Nephron progenitor cell (in vitro differentiated cells): ENCODE results near the gene ALPK1.

Source experiments
- DNase-seq: peaks from one replicate; pipeline ENCODE4 v3.0.0; 2021
- H3K27ac Mint-ChIP-seq: 2 replicates; pipeline ENCODE4 v1.8.0; 2021; ENCODE audit warnings: mild to moderate bottlenecking, moderate library complexity, mixed read lengths
- H3K27me3 Mint-ChIP-seq: 2 replicates; pipeline ENCODE4 v1.8.0; 2021; ENCODE audit warnings: mild to moderate bottlenecking, low read depth, mixed read lengths; ENCODE audit not compliant: poor library complexity
- H3K36me3 Mint-ChIP-seq: 2 replicates; pipeline ENCODE4 v1.8.0; 2021; ENCODE audit warnings: low read depth, mixed read lengths
- H3K4me1 Mint-ChIP-seq: 2 replicates; pipeline ENCODE4 v1.8.0; 2021; ENCODE audit warnings: mixed read lengths
- H3K4me3 Mint-ChIP-seq: 2 replicates; pipeline ENCODE4 v1.8.0; 2021; ENCODE audit warnings: mild to moderate bottlenecking, moderate library complexity, mixed read lengths
- H3K9me3 Mint-ChIP-seq: 2 replicates; pipeline ENCODE4 v1.8.0; 2021; ENCODE audit warnings: mild to moderate bottlenecking, moderate library complexity, mixed read lengths
- TF ChIP-seq, protein P1 (sequence below): fragments of 200-600 bp; sonication (generic); IDR thresholded peaks from 2 replicates; pipeline ENCODE4 v1.5.0; 2021; ENCODE audit warnings: antibody characterized with exemption

Gene ALPK1

DNA sequence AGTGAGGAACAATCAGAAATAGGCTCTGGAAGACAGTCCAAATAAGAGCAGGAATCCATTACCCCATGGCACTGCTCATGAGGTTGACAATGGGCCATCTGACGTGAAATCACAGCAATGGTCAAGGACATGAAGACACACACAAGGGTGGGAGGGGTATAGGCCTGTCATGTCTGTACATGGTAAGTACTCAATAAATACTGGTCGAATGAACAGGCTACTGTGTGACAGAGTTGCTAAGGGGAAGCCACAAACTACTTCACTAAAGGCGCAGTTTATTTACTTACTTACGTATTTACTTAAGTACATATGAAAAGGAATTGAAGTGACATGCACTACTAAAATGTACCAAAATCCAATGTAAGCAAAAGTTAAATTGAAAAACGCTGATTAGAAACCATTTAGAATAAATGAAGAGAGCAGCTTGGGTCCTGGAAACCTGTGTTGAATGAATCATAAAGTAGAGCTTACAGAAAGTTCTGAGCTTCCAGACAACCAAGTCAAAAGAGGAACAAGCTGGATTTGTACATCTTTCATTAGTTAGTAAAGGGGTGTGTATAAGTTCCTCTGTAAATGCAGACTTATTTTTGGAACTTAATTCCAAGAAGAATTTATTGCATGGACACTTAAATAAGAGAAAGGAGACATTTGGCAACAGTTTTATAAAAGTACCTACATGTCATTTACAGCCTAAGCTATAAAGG, 32.7 kb downstream of the ALPK1 start:
- Mint-ChIP-seq H3K4me1 (peaks cover 14% of the 10 kb centered on the region), H3K27me3 (peaks cover 25% of the 10 kb centered on the region), H3K36me3 (no peaks in the 10 kb centered on the region), H3K4me3 (no peak overlapping the region), H3K27ac (no peak overlapping the region), H3K9me3 (no peaks in the 10 kb centered on the region)
- no peak for DNase-seq
- TF ChIP-seq, protein P1, sequence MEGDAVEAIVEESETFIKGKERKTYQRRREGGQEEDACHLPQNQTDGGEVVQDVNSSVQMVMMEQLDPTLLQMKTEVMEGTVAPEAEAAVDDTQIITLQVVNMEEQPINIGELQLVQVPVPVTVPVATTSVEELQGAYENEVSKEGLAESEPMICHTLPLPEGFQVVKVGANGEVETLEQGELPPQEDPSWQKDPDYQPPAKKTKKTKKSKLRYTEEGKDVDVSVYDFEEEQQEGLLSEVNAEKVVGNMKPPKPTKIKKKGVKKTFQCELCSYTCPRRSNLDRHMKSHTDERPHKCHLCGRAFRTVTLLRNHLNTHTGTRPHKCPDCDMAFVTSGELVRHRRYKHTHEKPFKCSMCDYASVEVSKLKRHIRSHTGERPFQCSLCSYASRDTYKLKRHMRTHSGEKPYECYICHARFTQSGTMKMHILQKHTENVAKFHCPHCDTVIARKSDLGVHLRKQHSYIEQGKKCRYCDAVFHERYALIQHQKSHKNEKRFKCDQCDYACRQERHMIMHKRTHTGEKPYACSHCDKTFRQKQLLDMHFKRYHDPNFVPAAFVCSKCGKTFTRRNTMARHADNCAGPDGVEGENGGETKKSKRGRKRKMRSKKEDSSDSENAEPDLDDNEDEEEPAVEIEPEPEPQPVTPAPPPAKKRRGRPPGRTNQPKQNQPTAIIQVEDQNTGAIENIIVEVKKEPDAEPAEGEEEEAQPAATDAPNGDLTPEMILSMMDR: no peak

DNA sequence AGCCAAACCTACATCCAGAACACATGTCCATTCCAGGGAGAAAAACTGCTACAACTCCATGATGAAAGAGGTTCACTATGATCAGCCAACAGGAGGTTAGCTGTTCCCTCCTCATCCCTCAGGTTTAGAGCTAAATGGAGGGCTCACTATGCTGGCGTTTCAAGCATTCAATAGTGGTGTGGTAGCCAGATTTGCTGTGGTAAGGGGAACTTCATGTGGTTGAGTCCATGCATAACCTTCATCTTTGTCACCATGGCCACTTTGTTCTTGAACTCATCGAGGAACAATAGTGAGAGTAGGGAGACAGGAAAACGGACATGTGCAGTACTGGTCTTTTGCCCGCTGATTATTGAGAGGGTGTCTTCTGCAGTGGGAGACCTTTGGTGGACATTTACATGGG, 33.8 kb downstream of the ALPK1 start:
- Mint-ChIP-seq H3K27ac (no peak overlapping the region), H3K4me3 (no peak overlapping the region), H3K36me3 (no peaks in the 10 kb centered on the region)

DNA sequence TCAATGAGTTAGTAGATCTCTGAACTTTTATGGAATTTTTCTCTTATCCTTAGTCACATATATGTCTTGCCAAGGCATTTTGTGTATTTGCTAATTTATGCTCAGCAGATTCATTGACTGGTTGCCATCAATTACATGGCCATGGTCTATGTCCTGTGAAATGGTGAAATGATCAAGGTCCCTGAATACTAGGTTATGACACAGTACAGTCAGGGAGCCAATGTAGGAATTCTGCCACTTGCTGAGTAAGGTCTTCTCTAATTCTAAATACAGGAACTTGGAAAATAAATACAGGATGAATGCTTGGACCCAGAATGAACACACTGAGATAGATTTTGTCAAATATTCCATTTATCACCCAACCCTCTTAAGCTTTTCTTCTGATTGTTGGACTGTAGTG, 35.2 kb downstream of the ALPK1 start:
- Mint-ChIP-seq H3K4me1 (peaks cover 14% of the 10 kb centered on the region), H3K36me3 (no peaks in the 10 kb centered on the region), H3K4me3 (no peak overlapping the region), H3K27ac (no peak overlapping the region), H3K27me3 (peaks cover 24% of the 10 kb centered on the region), H3K9me3 (no peaks in the 10 kb centered on the region)
- TF ChIP-seq, protein P1: no peak
- no peak for DNase-seq

More for the DNA sequence above, 33.8 kb downstream of the ALPK1 start:
- Mint-ChIP-seq H3K4me1 (peaks cover 14% of the 10 kb centered on the region), H3K9me3 (no peaks in the 10 kb centered on the region), H3K27me3 (peaks cover 29% of the 10 kb centered on the region)
- DNase-seq: no peak
- TF ChIP-seq, protein P1: no peak

DNA sequence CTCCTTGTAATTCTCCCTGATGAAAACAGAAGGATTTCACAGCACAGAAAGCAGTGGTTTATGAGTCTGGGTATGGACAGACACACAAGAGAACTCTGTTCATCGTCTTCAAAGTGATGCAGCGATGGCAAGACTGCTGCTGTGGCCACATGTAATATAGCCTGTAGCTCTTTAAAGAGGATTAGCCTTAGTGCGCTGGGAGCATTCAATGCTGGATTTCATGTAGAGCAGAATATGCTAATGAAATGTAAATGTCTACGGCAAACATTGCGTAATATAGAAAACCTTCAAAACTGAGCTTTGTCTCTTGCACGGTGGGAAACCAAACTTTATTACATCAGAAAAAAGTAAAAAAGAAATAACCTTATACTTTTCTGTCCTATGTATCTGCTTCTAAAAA, 42.9 kb downstream of the ALPK1 start:
- peaks cover 27% of the 10 kb centered on the region for H3K4me1 Mint-ChIP-seq
- H3K4me3 Mint-ChIP-seq: no peak overlapping the region
- no peak for DNase-seq
- TF ChIP-seq, protein P1: no peak
- H3K27me3 Mint-ChIP-seq: peaks cover 12% of the 10 kb centered on the region
- no peak overlapping the region for H3K27ac Mint-ChIP-seq
- no peaks in the 10 kb centered on the region for H3K36me3 Mint-ChIP-seq
- no peaks in the 10 kb centered on the region for H3K9me3 Mint-ChIP-seq

DNA sequence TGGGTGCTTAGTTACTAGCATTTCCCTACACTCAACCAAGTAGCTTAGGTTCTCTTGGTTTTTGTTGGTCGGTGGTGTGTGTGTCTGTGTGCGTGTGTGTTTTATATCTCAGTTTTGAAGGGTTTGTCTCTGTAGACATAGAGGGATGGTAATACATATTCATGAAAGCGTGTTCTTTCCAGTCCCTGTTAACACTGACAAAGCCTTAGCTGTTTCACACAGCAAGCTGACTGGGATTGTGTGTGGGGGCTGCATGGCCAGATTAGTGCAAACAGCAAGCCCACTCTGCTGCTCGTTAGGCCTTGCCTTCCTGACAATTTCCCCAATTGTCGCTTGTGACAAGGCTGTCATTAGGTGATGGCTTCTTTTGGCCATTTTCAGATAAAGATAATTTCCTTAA, 43.9 kb downstream of the ALPK1 start:
- TF ChIP-seq, protein P1: no peak
- no peaks in the 10 kb centered on the region for H3K9me3 Mint-ChIP-seq
- no peak for DNase-seq
- peaks cover 27% of the 10 kb centered on the region for H3K4me1 Mint-ChIP-seq
- H3K36me3 Mint-ChIP-seq: no peaks in the 10 kb centered on the region
- H3K27ac Mint-ChIP-seq: no peak overlapping the region
- H3K27me3 Mint-ChIP-seq: peaks cover 10% of the 10 kb centered on the region
- no peak overlapping the region for H3K4me3 Mint-ChIP-seq
